NOMO-1 treated with DMSO at 0.1 percent for 48 hours (cell line): ENCODE data around the gene MED12L.
A peak's percentile ranks its signal among the peaks of the same experiment; 100 is the strongest.

Experiments used
- DNase-seq: peaks from one replicate; lab custom pipeline; 2025; ENCODE audit not compliant: unreplicated experiment; lab: John Stamatoyannopoulos, UW

Gene MED12L

DNA sequence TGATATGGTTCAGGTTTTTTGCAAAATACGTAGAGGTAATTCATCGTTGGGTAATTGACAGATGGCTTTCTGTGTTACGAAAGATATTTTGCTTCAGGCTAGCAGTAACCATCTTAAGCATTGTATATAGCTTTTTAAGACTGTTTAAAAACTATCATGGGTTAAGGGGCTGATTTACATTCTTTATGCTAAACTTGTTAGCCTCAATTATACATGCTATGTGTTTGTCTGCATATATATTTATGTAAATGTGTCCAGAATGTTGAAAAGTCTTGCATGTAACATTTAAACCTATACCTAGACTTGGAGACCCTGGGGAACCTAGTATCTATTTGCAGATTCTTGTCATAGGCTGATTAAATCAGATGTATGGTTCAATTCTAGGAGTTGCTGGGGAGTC lies 204.0 kb downstream of the MED12L start:
- no peak for DNase-seq

DNA sequence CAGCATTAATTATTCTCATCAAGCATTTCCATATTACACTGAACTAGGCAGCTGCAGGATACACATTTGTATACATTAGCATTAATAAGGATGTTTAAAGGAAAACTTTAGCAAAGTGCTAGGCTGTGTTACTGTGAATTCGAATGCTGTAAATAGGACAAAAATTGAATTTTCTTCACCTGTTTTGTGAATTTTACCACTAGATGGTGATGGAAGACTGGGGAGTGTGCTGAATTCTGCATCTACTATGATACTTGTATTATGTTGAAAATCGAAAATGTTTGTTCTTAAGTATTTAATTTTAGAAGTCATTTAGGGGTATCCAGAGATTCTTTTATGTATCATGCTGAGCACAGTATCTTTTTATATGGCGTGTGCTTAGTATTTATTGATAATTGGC lies 205.2 kb downstream of the MED12L start:
- DNase-seq, result peak; percentile 66

DNA sequence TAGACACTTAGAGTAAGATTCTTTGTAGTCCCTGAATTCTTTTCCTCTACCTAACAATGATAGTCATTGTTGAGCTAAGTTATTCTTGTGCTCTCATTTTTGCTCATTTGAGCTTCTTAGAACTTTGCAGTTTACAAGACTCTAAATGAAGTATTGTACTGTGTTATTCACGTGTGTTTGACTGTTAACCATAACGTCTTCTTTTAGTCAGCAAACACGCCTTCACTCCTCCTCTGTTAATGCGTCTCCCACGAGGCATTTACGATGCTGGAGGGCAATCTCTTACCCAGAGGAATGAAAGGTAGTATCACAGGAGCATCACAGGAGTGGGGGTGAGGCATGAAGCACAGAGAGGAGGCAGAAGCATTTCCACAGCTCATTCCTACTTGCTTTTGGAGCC lies 207.7 kb downstream of the MED12L start:
- DNase-seq, result no peak

DNA sequence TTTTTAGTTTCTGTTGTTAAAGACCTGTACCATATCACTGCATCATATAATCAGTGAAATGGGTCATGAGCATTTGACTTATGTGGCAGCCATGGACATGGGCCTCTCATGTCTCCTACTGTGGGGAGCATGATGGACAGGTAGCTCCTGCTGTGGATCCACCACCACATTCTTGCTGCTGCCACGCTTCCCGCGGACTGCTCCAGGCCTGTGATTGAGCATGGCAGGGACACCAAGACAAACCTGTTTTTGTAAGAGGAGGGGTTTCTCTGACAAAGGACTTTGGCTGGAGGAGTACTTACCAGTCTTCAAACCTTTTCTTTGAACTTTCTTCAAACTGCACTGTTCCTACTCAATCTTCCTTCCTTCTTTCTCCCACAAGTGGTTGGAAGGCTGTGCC lies 210.8 kb downstream of the MED12L start:
- no peak for DNase-seq

DNA sequence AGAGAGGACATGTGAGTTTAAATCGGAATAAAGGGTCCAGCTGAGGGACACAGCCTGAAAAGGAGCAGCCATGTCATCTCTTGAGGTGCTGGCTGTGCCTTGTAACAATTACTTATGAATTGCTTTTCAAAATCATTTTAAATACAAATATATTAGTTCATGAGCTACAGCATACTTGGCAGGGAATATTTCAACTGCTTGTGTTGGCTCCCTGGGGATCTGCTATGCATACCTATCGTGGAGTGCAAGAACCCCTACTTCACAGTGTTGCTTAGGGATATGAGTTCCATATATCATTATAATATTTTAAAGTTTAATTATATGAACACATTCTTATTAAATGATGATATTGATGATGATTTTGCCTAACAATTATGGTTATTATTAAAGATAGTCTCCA lies 212.0 kb downstream of the MED12L start:
- no peak for DNase-seq

DNA sequence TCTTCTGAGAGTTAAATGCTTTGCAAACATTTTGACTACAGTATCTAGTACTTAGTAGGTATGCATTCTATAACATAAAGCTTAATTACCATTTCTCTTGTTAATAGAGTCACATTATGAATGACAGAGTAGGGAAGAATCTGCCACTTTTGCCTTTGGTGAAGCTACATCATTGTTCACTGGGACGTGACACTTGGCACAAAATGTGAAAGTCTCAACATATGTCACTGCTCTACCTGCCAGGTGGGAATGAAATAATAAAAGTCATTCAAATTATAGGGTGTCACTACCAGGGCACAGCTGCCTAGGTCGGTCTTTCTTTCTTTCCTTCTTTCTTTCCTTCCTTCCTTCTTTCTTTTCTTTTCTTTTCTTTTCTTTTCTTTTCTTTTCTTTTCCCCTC lies 213.5 kb downstream of the MED12L start:
- no peak for DNase-seq

DNA sequence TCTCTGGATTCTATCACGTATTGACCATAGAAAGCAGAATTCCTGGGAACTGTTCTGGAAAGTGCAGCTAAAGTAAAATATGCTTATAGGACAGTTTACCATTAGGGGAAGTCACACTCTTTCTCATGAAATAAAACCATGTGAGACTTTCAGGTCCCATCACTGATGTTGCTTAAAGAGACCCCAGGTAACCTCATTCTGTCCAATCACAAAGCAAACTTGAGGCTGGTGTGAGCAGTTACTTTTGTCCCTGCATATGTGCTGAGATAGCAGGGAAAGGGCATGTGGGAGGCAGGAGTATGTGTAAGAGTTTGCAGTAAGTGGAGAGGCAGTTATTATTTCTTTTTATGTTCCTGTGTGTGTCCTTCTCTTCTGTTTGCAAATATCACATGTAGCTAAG lies 215.1 kb downstream of the MED12L start:
- DNase-seq, result no peak

DNA sequence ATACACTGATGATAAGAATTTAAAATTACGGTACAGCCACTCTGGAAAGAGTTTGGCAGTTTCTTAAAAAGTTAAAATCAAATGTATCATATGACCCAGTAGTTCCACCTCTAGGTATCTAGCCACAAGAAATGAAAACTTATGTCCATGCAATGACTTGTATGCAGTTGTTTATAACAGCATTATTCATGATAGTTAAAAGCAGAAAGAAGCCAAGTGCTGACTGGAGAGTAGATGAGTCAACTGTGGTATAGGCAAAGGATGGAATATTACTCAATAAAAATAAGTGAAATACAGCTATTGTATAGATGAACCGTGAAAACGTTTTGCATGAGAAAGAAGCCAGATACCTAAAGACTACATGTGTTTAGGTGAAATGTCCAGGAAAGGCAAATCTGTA lies 216.3 kb downstream of the MED12L start:
- peak; percentile 28 for DNase-seq

DNA sequence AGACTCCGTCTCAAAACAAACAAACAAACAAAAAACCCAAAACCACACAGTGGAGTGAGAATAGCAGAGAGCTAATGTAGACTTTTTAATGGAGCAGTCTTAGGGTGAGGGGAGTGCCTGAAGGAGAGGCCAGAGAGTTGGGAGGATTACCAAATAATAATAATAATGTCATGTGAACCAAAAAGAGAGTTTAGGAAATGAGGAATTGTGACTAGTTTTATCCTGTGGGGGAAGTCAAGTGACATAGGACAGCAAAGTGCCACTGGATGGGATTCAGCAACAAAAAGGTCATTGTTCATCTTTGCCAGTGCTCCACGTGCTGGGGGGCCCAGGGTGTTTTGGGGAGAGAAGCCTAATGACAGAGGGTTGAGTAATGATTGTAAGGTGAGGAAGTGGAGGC lies 218.3 kb downstream of the MED12L start:
- DNase-seq, result no peak

DNA sequence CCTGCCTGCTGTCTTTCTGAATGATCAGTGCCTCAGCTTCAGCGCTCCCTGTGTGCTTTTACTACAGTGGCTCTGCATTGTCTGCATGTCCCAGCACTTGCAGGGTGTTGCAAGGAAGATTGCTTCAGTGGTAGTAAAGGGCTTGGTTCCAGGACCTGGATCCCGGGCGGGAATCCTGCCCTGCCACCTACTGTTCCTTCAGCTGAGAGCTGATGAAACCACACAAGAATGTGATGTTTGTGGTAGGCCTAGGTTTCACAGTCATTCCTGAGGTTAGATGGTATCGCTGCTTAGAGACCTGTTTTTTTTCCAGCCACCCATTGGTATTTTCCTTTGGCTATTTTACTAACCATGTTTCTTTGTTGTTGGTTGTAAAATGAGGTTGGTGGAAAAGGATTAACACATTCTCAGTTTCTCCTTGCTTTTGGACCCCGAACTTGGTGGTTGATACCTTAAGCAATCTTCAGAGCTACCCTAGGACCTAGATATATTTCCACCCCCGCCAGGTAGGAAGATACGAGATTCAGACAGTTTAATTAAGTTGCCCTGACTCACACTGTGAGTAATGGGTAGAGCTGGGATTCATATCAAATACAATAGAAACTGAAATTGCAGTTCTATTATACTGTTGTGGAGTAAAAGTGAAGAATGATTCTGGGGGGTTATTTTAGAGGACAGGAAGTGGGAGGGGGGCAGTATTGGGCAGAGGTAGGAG lies 219.8 kb downstream of the MED12L start:
- DNase-seq, result no peak

DNA sequence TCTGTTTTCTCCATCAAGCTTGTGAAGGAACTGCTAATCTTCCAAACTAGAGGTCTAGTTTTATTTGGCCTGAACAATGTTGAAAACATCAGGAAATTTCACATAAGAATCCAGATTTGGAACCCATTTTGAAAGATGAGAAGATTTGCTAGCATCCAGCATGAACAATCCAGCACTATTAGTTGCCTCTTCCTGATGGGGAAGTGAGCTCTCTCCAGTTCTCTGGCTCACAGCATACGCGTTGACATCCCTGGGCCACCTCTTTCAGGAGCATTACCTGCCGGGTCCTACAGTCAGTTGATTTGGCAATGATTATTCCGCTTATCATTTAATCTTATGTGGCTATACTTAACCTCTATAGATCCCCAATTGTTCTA lies 220.3 kb downstream of the MED12L start:
- DNase-seq, result no peak

DNA sequence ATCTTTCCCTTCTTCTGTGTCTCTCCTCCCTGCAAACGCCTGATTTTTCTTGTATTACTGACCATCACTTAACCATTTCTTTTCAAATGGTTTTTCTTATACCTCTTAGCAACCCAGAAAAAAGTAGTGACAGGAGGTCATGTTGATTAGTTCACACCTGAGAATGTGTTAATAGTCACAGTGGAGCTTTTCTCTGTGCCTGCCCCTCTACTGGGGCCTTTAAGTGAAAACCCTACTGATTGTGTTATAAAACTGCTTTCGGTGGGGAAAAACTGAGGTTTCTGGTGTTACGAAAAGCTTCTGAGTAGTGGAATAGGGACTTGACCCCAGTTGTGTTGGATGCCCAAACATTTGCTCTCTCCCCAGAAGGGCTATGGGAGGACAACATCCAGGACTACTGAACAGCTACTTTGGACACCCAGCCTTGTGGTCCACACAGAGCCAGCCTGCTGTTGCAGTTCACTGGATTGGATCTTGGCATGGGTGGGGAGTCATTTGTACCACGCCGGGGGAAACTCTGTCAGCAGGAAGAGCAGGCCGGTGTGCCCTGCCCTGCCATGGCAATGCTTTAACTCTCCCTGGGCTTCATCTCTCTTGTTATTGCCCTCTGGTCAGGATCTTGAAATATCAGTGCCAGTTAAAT lies 220.8 kb downstream of the MED12L start:
- DNase-seq, result no peak

DNA sequence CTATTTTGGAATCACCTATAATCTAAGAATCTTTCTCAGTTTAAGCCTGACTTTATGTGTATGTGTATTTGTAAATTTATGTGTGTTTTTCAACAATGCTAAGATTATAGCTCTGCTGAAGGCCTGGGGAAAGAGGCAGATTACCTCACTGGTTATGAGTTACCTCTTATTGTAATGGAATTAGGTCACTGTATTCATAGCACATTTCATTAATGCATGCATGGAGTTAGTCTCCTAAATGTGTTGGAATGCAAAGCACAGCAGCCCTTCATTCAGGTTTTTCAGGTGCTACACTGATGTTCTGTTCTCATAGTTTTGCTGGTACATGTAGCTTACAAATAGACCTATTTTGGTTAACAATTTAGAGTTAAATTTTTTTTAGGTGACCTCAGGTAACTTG lies 221.7 kb downstream of the MED12L start:
- DNase-seq, result no peak

DNA sequence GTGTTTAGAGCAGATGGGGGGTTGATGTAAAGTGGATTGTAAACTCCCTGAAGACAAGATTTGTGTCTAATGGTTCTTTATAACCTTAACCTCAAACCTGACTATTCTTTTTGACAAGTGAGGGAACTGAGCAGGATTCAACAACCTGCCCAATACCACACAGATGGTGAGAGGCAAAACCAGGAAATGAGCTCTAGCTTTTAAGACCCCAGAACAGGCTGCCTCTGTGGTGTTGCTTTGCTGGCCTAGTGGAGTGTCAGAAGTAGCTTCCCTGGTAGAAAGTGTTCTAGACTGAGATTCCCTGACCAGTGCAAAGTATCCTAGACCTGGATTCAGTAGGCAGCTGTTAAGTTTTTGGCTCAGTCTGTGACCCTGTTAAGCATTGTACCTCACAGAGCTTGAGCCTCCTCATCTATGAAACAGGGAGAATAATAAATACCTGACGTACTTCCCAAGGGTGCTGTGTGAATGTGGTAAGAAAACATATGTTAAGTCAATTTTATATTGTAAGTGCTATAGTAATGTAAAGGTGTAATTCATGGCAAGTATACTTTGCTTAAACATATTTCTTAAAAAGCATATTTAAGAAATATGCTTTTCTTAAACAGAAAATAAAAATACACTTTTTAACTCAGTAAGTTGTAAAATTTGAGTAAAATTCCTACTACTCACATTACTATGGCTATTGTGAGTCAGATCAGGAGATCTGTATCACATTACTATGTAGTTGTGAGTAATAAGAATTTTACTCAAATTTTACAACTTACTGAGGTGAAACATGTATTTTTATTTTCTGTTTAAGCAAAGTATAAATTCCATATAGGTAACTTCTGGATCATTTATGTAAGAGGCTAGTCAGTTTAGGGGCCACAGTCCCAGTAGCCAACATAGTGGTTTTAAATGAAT lies 222.4 kb downstream of the MED12L start:
- no peak for DNase-seq

DNA sequence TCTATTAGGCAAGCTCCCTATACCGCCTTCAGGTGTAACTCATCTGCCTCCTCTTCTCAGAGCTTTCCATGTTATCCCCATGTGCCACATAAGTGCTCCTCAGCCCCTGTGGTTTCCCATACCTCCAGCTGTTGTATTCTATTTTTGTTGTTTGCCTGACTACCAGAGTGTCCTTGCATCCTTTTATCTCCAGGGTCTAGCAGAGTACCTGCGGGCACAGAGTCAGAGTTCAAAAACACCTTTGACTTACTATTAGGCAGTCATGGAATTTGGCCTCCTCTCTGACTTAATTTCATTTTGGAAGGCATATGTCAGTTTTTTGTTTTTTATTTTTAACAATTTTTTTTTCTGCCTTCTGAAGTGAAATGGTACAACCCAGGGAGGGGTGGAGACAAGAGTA lies 224.1 kb downstream of the MED12L start:
- no peak for DNase-seq

DNA sequence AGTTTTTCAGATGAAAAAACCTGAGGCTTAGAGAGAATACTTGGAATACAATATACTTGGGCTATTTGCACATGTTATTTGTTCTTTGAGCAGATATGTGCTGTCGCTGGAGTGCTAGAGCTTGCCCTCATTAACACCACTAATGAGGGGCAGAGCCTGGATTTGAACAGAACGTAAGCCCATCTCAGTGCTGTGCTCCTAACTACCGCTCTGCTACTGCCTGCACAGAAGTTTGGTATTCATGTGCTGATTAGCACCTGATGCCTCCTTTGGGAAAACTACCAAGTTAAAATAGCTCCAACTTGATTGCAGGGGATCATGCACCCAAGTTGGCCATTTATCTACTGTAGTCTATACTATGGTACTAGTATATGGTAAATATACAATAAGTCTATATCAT lies 227.5 kb downstream of the MED12L start:
- no peak for DNase-seq

DNA sequence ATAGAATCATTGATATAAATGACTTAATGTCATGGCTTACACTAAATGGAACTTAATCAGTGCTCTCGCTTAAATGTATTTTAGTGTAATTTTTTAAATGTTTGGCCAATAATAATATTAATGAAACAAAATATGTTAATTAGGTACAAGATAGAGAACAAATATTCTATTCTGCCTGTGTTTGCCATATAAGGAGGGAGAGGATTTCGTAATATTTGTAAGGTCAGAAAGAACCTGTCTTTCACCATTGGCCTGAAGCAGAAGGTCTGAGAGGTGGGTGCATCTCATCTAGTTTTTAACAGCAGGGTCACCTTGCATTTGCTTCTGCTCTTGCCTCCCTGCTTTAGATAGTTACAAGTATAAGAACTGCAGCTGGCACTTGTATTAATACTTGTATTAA lies 228.7 kb downstream of the MED12L start:
- no peak for DNase-seq

DNA sequence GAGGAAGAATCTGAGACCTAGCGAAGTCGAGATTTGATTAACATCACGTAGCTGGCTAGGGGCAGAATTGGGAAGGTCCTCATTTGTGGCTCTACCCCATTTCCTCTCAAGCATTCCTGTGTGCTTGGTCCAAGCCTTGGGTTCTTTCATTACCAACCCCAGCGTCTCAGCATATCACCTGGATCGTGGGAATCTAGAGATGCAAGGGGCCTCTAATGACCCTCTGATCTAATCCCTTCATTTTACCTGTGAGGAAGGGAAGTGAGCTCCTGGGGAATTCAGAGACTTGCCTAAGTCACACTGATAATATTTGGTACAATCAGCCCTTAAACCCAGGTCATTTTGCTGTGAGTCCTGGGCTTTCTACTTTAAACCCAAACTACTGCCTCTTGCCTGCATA lies 229.1 kb downstream of the MED12L start:
- DNase-seq, result no peak

DNA sequence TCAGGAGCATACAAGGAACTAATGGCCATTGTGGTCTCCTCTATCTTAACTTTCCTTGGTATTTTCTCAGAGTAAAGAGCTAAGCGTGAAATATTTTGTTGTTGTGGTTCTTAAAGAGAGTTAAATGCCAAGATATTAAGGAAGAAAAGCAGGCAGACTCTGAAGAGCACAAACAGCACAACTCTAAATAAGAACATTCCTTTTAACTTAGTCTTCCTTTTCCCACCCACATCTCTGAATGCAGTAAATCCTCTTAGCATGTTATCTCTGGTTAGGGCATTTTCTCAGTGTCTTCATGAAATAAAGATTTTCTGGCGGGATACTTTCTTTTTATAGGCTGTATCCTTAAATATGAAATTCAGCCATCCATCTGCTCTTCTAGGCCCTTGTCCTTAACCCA lies 229.7 kb downstream of the MED12L start:
- no peak for DNase-seq

DNA sequence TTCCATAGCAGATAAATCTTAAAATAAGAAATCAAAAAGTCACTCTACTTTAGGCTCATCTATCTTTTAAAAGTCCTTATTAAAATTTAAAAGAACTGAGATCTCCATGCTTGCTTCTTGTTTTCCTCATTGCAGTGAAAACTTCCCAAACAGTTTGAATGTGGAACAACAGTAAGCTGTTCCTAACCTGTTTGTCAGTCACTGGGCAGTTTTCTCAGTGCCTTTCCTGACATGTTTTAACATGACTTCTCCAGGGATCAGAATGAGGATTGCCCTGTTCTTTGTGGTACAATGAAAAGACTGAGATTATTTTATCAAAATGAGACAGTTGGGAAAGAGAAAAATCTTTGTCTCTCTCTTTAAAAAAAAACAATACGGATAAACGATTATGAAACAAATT lies 230.4 kb downstream of the MED12L start:
- no peak for DNase-seq

DNA sequence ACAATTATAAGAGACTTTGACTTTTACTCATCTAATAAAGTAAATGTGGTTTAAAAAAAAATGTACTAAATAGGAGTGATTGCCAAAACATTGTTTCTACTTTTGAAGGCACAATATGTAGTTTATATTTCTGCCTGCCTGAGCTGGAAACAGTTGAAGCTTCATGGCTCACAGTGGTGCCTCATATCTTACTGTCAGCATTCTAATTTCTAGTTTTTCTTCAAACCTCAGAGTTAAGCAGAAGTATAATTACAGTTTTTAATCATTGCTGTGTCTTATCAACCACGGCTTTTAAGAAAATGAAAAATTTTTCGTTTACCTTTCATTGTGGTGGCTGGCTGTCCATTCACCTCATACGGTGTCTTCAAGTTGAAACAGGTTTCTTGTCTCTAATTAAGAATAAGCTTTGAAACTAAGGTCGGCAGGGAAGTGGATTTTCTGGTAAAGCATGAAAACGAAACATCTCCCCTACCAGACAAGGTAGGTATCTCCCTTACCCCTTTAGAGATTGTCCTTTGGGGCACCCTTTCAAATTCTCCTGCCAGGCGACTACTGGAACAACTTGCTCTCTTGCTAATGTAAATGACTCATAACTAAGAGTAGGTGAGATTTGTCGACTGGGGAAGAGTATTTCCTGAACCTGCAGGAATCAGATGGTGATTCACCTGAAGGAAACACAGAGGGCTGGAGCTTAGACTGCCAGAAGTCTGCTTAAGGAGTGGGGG lies 231.0 kb downstream of the MED12L start, which contains the start of gene GPR87:
TSS of gene GPR87 (minus strand) at position 554 of the 725 bp plus-strand sequence. CDS start 16,720 bp downstream, outside the sequence.
- DNase-seq, result no peak
